ENCODE results near the gene KLHL13. TPM values are rescaled to one million over a fixed set of nuclear protein-coding genes. Genes with fewer than 3 reads are reported as not detected.
A peak's percentile ranks its signal among the peaks of the same experiment; 100 is the strongest.

Gene KLHL13
- total RNA-seq, 4 donors from 2014 or later, result 14.2 to 32.6 (median 21.8) TPM

DNA sequence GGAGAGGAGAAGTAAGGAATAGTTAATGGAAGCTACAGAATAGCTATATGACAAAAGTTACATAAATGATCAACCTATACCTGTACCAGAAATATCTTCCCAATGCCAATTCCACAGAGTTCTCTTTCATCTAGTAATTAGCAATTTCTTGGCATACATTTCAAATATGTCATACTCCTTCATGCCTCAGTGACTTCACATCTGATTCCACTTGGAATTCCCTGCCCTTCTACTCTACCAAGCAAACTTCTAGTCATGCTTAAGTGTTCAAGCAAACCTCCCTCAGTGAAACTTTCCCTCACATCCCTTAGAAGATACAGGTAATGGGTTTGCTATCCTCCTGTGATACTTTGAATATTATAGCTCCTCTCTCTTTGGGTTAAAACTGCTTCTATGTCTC is 127.1 kb downstream of the KLHL13 start:
- Histone ChIP-seq H3K9me3 (no peaks in the 10 kb centered on the region), H3K36me3 (no peaks in the 10 kb centered on the region), H3K27ac (no peak overlapping the region), H3K4me1 (peaks cover 0 to 8% (median 0%) of the 10 kb centered on the region in 3 donors), H3K27me3 (no peaks in the 10 kb centered on the region), H3K4me3 (no peak overlapping the region)
- ATAC-seq, result no peak
- TF ChIP-seq EP300 (IDR thresholded peaks at IDR 0.05) (no peak), POLR2A (IDR thresholded peaks at IDR 0.05) (no peak), POLR2AphosphoS5 (IDR thresholded peaks at IDR 0.05) (no peak)
- TF ChIP-seq, protein P1, sequence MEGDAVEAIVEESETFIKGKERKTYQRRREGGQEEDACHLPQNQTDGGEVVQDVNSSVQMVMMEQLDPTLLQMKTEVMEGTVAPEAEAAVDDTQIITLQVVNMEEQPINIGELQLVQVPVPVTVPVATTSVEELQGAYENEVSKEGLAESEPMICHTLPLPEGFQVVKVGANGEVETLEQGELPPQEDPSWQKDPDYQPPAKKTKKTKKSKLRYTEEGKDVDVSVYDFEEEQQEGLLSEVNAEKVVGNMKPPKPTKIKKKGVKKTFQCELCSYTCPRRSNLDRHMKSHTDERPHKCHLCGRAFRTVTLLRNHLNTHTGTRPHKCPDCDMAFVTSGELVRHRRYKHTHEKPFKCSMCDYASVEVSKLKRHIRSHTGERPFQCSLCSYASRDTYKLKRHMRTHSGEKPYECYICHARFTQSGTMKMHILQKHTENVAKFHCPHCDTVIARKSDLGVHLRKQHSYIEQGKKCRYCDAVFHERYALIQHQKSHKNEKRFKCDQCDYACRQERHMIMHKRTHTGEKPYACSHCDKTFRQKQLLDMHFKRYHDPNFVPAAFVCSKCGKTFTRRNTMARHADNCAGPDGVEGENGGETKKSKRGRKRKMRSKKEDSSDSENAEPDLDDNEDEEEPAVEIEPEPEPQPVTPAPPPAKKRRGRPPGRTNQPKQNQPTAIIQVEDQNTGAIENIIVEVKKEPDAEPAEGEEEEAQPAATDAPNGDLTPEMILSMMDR (IDR thresholded peaks at IDR 0.05), result no peak

DNA sequence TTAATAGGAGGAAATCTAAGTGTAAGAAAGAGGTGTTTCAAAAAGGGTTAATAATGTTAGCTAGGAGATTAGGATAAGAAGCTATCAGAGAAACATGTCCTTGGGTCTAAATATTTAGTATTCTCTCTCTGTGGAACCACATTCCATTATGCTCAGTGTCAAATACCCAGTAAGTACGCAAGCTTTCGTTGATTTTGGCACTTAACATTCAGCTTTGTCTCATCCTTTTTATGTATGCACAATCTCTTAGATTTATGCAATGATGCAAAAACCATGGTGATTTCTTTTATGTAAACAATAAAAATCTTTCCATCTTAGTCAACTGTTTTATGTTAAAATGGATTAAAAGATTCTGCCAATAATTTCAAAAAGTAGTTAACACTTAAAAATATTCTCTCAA is 129.2 kb downstream of the KLHL13 start:
- no peaks in the 10 kb centered on the region for H3K27me3 ChIP-seq
- H3K9me3 ChIP-seq, result no peaks in the 10 kb centered on the region
- no peaks in the 10 kb centered on the region for H3K36me3 ChIP-seq
- no peak overlapping the region for H3K4me3 ChIP-seq
- 83% methylated on average over 1 of the region's 2 CpGs; no CpG with 5 or more reads in 1 of the 2 donors for WGBS, 2 donors (ENCODE audit: low coverage in 1 of 2)
- H3K4me1 ChIP-seq, result peaks cover 0 to 18% (median 0%) of the 10 kb centered on the region in 3 donors
- no peak for ATAC-seq
- no peak overlapping the region for H3K27ac ChIP-seq
- no peak for TF ChIP-seq POLR2A (IDR thresholded peaks at IDR 0.05)
- TF ChIP-seq, protein P1 (IDR thresholded peaks at IDR 0.05), result no peak
- no peak for TF ChIP-seq EP300 (IDR thresholded peaks at IDR 0.05)
- no peak for TF ChIP-seq POLR2AphosphoS5 (IDR thresholded peaks at IDR 0.05)

- TF ChIP-seq, protein P1 (IDR thresholded peaks at IDR 0.05), result peak in 3 of 4 experiments; percentile 4 to 32 (median 6)
- TF ChIP-seq POLR2AphosphoS5 (IDR thresholded peaks at IDR 0.05), result no peak
- H3K27ac ChIP-seq, result no peak overlapping the region
- H3K9me3 ChIP-seq, result no peaks in the 10 kb centered on the region
- peaks cover 0 to 20% (median 0%) of the 10 kb centered on the region in 3 donors for H3K4me1 ChIP-seq
- no peaks in the 10 kb centered on the region for H3K36me3 ChIP-seq
- H3K27me3 ChIP-seq, result no peaks in the 10 kb centered on the region
- no peak for ATAC-seq
- 14 to 33% methylated on average over 1 of the region's 1 CpG for WGBS, 2 donors (ENCODE audit: low coverage in 1 of 2)
- H3K4me3 ChIP-seq, result no peak overlapping the region
Observed at GRCh38 chrX:117985241-117985640, 131.4 kb downstream of the KLHL13 start.

DNA sequence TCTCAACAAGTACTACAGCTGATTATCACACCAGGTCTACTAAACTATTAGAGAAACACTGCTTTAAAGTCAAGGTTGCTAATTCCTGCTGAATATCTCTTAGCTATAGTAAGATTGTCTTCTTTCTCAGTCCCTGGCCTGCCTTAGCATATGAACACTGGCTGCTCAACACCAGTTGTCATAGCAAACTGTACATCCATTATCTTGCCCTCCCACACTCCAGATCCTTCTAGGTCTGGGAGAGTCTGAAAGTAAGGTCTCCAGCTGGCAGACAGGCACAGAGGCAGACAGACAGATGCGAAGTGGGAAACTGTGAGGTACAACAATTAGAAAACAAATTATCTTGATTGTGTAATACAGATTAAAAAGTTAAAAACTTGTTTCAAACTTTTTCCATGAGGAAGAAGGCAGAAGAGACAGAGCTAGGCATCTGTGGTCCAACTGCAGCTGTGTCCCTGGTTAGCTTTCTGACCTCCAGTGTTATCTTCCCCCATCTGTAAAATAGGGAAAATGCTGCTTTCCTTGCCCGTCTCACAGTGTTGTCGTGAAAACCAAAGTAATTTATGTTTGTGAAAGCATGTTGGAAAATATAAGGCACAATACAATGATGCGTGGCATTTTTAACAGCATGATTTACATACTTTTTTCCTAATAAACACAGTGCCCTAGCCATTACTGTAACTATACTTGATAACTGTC is 133.8 kb downstream of the KLHL13 start:
- no peak overlapping the region for H3K4me3 ChIP-seq
- H3K4me1 ChIP-seq, result peaks cover 0 to 20% (median 0%) of the 10 kb centered on the region in 3 donors
- no peak for ATAC-seq
- TF ChIP-seq POLR2A (IDR thresholded peaks at IDR 0.05), result no peak
- TF ChIP-seq, protein P1 (IDR thresholded peaks at IDR 0.05), result no peak
- no peaks in the 10 kb centered on the region for H3K9me3 ChIP-seq
- H3K27ac ChIP-seq, result peak overlapping the region in 2 of 4 donors; percentile 23 to 31
- no peaks in the 10 kb centered on the region for H3K27me3 ChIP-seq
- H3K36me3 ChIP-seq, result no peaks in the 10 kb centered on the region
- 44 to 58% methylated on average over 3 to 4 of the region's 4 CpGs for WGBS, 2 donors (ENCODE audit: low coverage in 1 of 2)

GRCh38 chrX:117978402-117978801 is 138.2 kb downstream of the KLHL13 start:
- Histone ChIP-seq H3K9me3 (no peaks in the 10 kb centered on the region), H3K27ac (no peak overlapping the region), H3K36me3 (no peaks in the 10 kb centered on the region), H3K27me3 (no peaks in the 10 kb centered on the region), H3K4me3 (no peak overlapping the region), H3K4me1 (peaks cover 0 to 16% (median 0%) of the 10 kb centered on the region in 3 donors)
- TF ChIP-seq POLR2A (IDR thresholded peaks at IDR 0.05) (no peak), EP300 (IDR thresholded peaks at IDR 0.05) (no peak)
- TF ChIP-seq, protein P1 (IDR thresholded peaks at IDR 0.05), result no peak
- WGBS, 2 donors (ENCODE audit: low coverage in 1 of 2), result 83 to 100% methylated on average over 1 of the region's 1 CpG
- ATAC-seq, result no peak

Data from gastroesophageal sphincter (tissue), 4 donors.